HCT116 (cell line): ENCODE results near the gene DYNC2LI1. TPM values are rescaled to one million over a fixed set of nuclear protein-coding genes. Genes with fewer than 3 reads are reported as not detected.

Experiments used
- ATAC-seq: fragments of 200-7000 bp; cut with Tn5 transposase; 2 replicates; pipeline ENCODE4 v1.9.1; 2020; ENCODE audit warnings: mild to moderate bottlenecking, moderate library complexity
- BruUV-seq: library from RNA; stranded (reverse); fragments of 400-500 nt; replicated peaks from 2 replicates; lab custom pipeline; 2021; lab: Mats Ljungman, UMichigan
- CTCF ChIA-PET: fragments of 300-600 bp; sonication (Branson Sonifier 250); formaldehyde crosslinking; loops from one replicate; lab custom pipeline; 2021; ENCODE audit warnings: antibody characterized with exemption; lab: Charles Lee
- POLR2A ChIA-PET: fragments of 300-600, 350-600 bp; sonication (Branson Sonifier 250); formaldehyde crosslinking; loops from one replicate; lab custom pipeline; 2021; ENCODE audit warnings: antibody characterized with exemption; lab: Charles Lee
- RAD21 ChIA-PET, 2 experiments: fragments of 300-600 bp; sonication (Branson Sonifier 250); formaldehyde crosslinking; loops; one replicate each; lab custom pipeline; 2023; ENCODE audit warnings: low total read pairs in 2 of 2; ENCODE audit not compliant: uncharacterized antibody in 2 of 2, unreplicated experiment in 2 of 2, low non-redundant PET in 1 of 2; lab: Charles Lee
- DNase-seq: peaks from one replicate; pipeline ENCODE4 v3.0.0-alpha.2; 2010; ENCODE audit warnings: low read depth, low spot score
- H2AFZ ChIP-seq: fragments of 200-600 bp; shearing (Covaris generic), sonication (generic); 2 replicates; pipeline ENCODE4 v1.6.1; 2017; ENCODE audit warnings: low read depth, mixed run types, mixed read lengths, antibody characterized with exemption, low read length; ENCODE audit not compliant: poor library complexity, severe bottlenecking
- H3K27ac ChIP-seq: 2 replicates; pipeline ENCODE4 v1.5.1; 2012; ENCODE audit warnings: low read depth, low read length
- H3K27me3 ChIP-seq: fragments of 200-600 bp; sonication (generic); 2 replicates; pipeline ENCODE4 v1.6.1; 2016; ENCODE audit warnings: mixed run types, low read length, mixed read lengths; ENCODE audit not compliant: insufficient read depth
- H3K36me3 ChIP-seq, 2 experiments: fragments of 200-500 bp in 1 of 2; fragments of 200-600 bp in 1 of 2; sonication (Bioruptor generic) in 1 of 2; sonication (generic) in 1 of 2; 2 replicates each; pipeline versions ENCODE4 v1.5.1 to v1.6.1; 2014 to 2016; ENCODE audit warnings: low read length in 2 of 2, inconsistent platforms in 1 of 2, mixed read lengths in 1 of 2, mixed run types in 1 of 2; ENCODE audit not compliant: insufficient read depth in 2 of 2, control insufficient read depth in 1 of 2
- H3K4me1 ChIP-seq, 2 experiments: fragments of 200-600 bp in 1 of 2; sonication (generic) in 1 of 2; 2 replicates each; pipeline versions ENCODE4 v1.5.1 to v1.6.1; 2012 to 2017; ENCODE audit warnings: low read length in 2 of 2, inconsistent platforms in 1 of 2, mild to moderate bottlenecking in 1 of 2, mixed read lengths in 1 of 2, mixed run types in 1 of 2, moderate library complexity in 1 of 2; ENCODE audit not compliant: insufficient read depth in 2 of 2, control insufficient read depth in 1 of 2
- H3K4me2 ChIP-seq: fragments of 200-600 bp; sonication (generic); 2 replicates; pipeline ENCODE4 v1.6.1; 2017; ENCODE audit warnings: mixed run types, low read length, mixed read lengths
- H3K4me3 ChIP-seq, 2 experiments: fragments of 200-600 bp in 1 of 2; sonication (generic) in 1 of 2; replicated peaks in 1 of 2; 2 replicates each; pipeline ENCODE4 v1.5.1; 2011 to 2016; ENCODE audit warnings: low read length in 2 of 2, control low read depth in 1 of 2, low read depth in 1 of 2, mild to moderate bottlenecking in 1 of 2, mixed read lengths in 1 of 2, mixed run types in 1 of 2
- H3K79me2 ChIP-seq: fragments of 200-600 bp; sonication (generic); 2 replicates; pipeline ENCODE4 v1.6.1; 2017; ENCODE audit warnings: mild to moderate bottlenecking, mixed run types, low read length, moderate library complexity, mixed read lengths; ENCODE audit not compliant: insufficient read depth
- H3K9ac ChIP-seq: fragments of 200-600 bp; sonication (generic); 2 replicates; pipeline ENCODE4 v1.6.1; 2016; ENCODE audit warnings: low read length, mixed read lengths
- H3K9me2 ChIP-seq: fragments of 200-600 bp; sonication (generic), shearing (Covaris generic); 2 replicates; pipeline ENCODE4 v1.6.1; 2017; ENCODE audit warnings: mixed run types, mild to moderate bottlenecking, moderate library complexity; ENCODE audit not compliant: insufficient read depth
- H3K9me3 ChIP-seq, 2 experiments: fragments of 200-500 bp in 1 of 2; fragments of 200-600 bp in 1 of 2; sonication (Bioruptor generic) in 1 of 2; sonication (generic) in 1 of 2; 2 replicates each; pipeline ENCODE4 v1.6.1; 2014 to 2017; ENCODE audit warnings: low read length in 2 of 2, mixed read lengths in 2 of 2, inconsistent platforms in 1 of 2, low read depth in 1 of 2, mild to moderate bottlenecking in 1 of 2, mixed run types in 1 of 2, moderate library complexity in 1 of 2; ENCODE audit not compliant: control insufficient read depth in 1 of 2, insufficient read depth in 1 of 2
- H4K20me1 ChIP-seq: fragments of 200-600 bp; sonication (generic), shearing (Covaris generic); 2 replicates; pipeline ENCODE4 v1.6.1; 2017; ENCODE audit warnings: mixed run types, mild to moderate bottlenecking, moderate library complexity; ENCODE audit not compliant: insufficient read depth
- ATF3 ChIP-seq: IDR thresholded peaks from 2 replicates; pipeline ENCODE4 v1.6.1; 2012
- CBX3 ChIP-seq: IDR thresholded peaks from 2 replicates; pipeline ENCODE4 v1.6.1; 2012; ENCODE audit warnings: low read depth
- CEBPB ChIP-seq: IDR thresholded peaks from 2 replicates; pipeline ENCODE4 v1.6.1; 2012; ENCODE audit warnings: low read depth
- EGR1 ChIP-seq: IDR thresholded peaks from 2 replicates; pipeline ENCODE4 v1.6.1; 2012; ENCODE audit warnings: low read depth
- ELF1 ChIP-seq: IDR thresholded peaks from 2 replicates; pipeline ENCODE4 v1.6.1; 2012; ENCODE audit warnings: low read depth, borderline replicate concordance
- EZH2 ChIP-seq: fragments of 200-600 bp; sonication (generic); IDR thresholded peaks from 2 replicates; pipeline ENCODE4 v1.6.1; 2017; ENCODE audit warnings: antibody characterized with exemption, mixed run types
- FOSL1 ChIP-seq: IDR thresholded peaks from 2 replicates; pipeline ENCODE4 v1.6.1; 2012; ENCODE audit warnings: low read depth
- JUND ChIP-seq: IDR thresholded peaks from 2 replicates; pipeline ENCODE4 v1.6.1; 2012
- MAX ChIP-seq: IDR thresholded peaks from 2 replicates; pipeline ENCODE4 v1.6.1; 2012
- POLR2AphosphoS5 ChIP-seq: IDR thresholded peaks from 2 replicates; pipeline ENCODE4 v1.6.1; 2011; ENCODE audit warnings: mild to moderate bottlenecking, low read depth, low read length, moderate library complexity
- RAD21 ChIP-seq: IDR thresholded peaks from 2 replicates; pipeline ENCODE4 v1.6.1; 2012; ENCODE audit warnings: low read depth, mild to moderate bottlenecking
- SIN3A ChIP-seq: IDR thresholded peaks from 2 replicates; pipeline ENCODE4 v1.6.1; 2012; ENCODE audit warnings: low read depth
- SP1 ChIP-seq: IDR thresholded peaks from 2 replicates; pipeline ENCODE4 v1.6.1; 2012; ENCODE audit warnings: low read depth
- TCF7L2 ChIP-seq: IDR thresholded peaks from 2 replicates; pipeline ENCODE4 v1.7.0; 2011; ENCODE audit warnings: borderline replicate concordance, inconsistent platforms; ENCODE audit not compliant: insufficient read depth, insufficient read length; ENCODE audit errors: extremely low read depth
- ZBTB33 ChIP-seq: IDR thresholded peaks from 2 replicates; pipeline ENCODE4 v1.6.1; 2011; ENCODE audit warnings: mild to moderate bottlenecking, low read length, moderate library complexity; ENCODE audit not compliant: insufficient replicate concordance; ENCODE audit errors: extremely low read depth
- ZNF274 ChIP-seq: fragments of 200-500 bp; sonication (Bioruptor generic); IDR thresholded peaks from 2 replicates; pipeline ENCODE4 v1.6.1; 2014; ENCODE audit warnings: mild to moderate bottlenecking, low read depth, low read length, inconsistent platforms
- intact Hi-C: fragments of 100-400 bp; cut with micrococcal nuclease; formaldehyde crosslinking; loops from 2 replicates; pipeline ENCODE4 v1.10.0; 2022
- total RNA-seq: library from RNA; stranded (reverse); gene quantifications from one replicate; pipeline ENCODE4 v1.2.1, GENCODE V29; 2021; ENCODE audit not compliant: unreplicated experiment
- TF ChIP-seq, protein P1 (sequence below), 3 experiments: fragments of 200-600 bp in 1 of 3; sonication (generic) in 1 of 3; IDR thresholded peaks in 2 of 3; conservative IDR thresholded peaks in 1 of 3; 2 replicates each; pipeline ENCODE4 v1.5.1; 2012 to 2017; ENCODE audit warnings: low read depth in 2 of 3, low read length in 2 of 3, antibody characterized with exemption in 1 of 3, borderline replicate concordance in 1 of 3, control low read depth in 1 of 3, mild to moderate bottlenecking in 1 of 3, mixed read lengths in 1 of 3, mixed run types in 1 of 3, moderate library complexity in 1 of 3; ENCODE audit not compliant: insufficient read depth in 1 of 3

The DYNC2LI1 gene
- total RNA-seq, 1 experiment from 2014 or later: 16.7 TPM

DNA sequence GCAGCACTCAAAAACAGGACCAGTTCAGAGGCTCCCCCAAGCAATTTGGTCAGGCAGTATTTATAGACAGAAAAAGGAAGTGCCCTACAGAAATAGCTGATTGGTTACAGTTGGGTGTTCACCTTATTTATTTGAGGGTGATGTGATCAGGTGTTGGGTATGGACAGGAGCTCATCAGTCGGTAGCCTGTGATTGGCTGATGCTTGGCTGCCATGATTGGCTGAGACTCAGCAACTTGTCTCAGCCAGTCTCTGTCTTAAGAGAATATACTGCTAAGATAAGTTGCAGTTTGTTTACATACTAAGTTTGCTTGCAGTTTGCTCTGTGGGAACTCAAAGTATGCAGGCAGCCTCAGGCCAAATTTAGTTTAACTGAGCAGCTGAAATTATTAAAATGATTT is 74.4 kb downstream of the DYNC2LI1 start:
- Histone ChIP-seq H2AFZ (no peak overlapping the region), H3K9me2 (no peaks in the 10 kb centered on the region), H3K4me1 (peaks cover 0 to 8% of the 10 kb centered on the region in 2 experiments; a peak in 2 of 4 replicates), H3K79me2 (no peaks in the 10 kb centered on the region), H3K36me3 (no peaks in the 10 kb centered on the region), H3K4me2 (peak overlapping the region; percentile 36), H3K27ac (no peak overlapping the region), H4K20me1 (no peaks in the 10 kb centered on the region), H3K9ac (no peak overlapping the region), H3K9me3 (no peaks in the 10 kb centered on the region)
- DNase-seq: peak; percentile 33
- POLR2A ChIA-PET: no interaction called here
- no TSS peak for BruUV-seq
- CTCF ChIA-PET: no interaction called here
- RAD21 ChIA-PET: no interaction called here
- intact Hi-C loops: no loop called here
- TF ChIP-seq SIN3A (no peak), RAD21 (no peak), TCF7L2 (no peak), ZBTB33 (no peak), ELF1 (no peak), FOSL1 (no peak), EGR1 (no peak), JUND (no peak), EZH2 (no peak), CBX3 (no peak), ATF3 (no peak), CEBPB (no peak), ZNF274 (no peak), MAX (no peak), SP1 (no peak), POLR2AphosphoS5 (no peak)
- TF ChIP-seq, protein P1, sequence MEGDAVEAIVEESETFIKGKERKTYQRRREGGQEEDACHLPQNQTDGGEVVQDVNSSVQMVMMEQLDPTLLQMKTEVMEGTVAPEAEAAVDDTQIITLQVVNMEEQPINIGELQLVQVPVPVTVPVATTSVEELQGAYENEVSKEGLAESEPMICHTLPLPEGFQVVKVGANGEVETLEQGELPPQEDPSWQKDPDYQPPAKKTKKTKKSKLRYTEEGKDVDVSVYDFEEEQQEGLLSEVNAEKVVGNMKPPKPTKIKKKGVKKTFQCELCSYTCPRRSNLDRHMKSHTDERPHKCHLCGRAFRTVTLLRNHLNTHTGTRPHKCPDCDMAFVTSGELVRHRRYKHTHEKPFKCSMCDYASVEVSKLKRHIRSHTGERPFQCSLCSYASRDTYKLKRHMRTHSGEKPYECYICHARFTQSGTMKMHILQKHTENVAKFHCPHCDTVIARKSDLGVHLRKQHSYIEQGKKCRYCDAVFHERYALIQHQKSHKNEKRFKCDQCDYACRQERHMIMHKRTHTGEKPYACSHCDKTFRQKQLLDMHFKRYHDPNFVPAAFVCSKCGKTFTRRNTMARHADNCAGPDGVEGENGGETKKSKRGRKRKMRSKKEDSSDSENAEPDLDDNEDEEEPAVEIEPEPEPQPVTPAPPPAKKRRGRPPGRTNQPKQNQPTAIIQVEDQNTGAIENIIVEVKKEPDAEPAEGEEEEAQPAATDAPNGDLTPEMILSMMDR (IDR thresholded peaks at IDR 0.05 in 2 of 3, conservative IDR thresholded peaks at IDR 0.05 in 1 of 3; ENCODE audit: borderline replicate concordance in 1 of 3, insufficient read depth in 1 of 3, low read depth in 2 of 3, low read length in 2 of 3): no peak
- TF ChIP-seq, all 23 proteins: peak for 0
- no peaks in the 10 kb centered on the region for H3K27me3 ChIP-seq
- H3K4me3 ChIP-seq: no peak overlapping the region
- peak; percentile 77 for ATAC-seq
